Keratinocyte (primary cell): ENCODE results near the gene TNPO1. TPM values are rescaled to one million over a fixed set of nuclear protein-coding genes. Genes with fewer than 3 reads are reported as not detected.

Experiments used
- DNase-seq: peaks from one replicate; pipeline ENCODE4 v3.0.0-alpha.2; 2011; ENCODE audit warnings: low read depth, missing footprints, low spot score
- FAIRE-seq: peaks from 2 replicates; lab custom pipeline; 2011; peaks lifted over from hg19 to GRCh38; lab: Jason Lieb, UNC
- H2AFZ ChIP-seq: 2 replicates; pipeline ENCODE4 v1.6.0; 2012; ENCODE audit warnings: low read length, control low read depth, inconsistent platforms; ENCODE audit not compliant: control insufficient read depth
- H3K27ac ChIP-seq: 2 replicates; pipeline ENCODE4 v1.5.1; 2011; ENCODE audit warnings: low read length; ENCODE audit not compliant: control insufficient read depth, insufficient read depth
- H3K27me3 ChIP-seq: 3 replicates; pipeline ENCODE4 v1.6.0; 2011; ENCODE audit warnings: low read length; ENCODE audit not compliant: control insufficient read depth, insufficient read depth; ENCODE audit errors: extremely low read depth
- H3K36me3 ChIP-seq, 2 experiments: 2 replicates in 1 of 2; 3 replicates in 1 of 2; pipeline ENCODE4 v1.5.1; 2011; ENCODE audit warnings: low read length in 2 of 2, mild to moderate bottlenecking in 1 of 2; ENCODE audit not compliant: control insufficient read depth in 2 of 2, insufficient read depth in 2 of 2; ENCODE audit errors: extremely low read depth in 1 of 2
- H3K4me1 ChIP-seq: 3 replicates; pipeline ENCODE4 v1.5.1; 2011; ENCODE audit warnings: low read length; ENCODE audit not compliant: control insufficient read depth, insufficient read depth; ENCODE audit errors: extremely low read depth
- H3K4me2 ChIP-seq: 3 replicates; pipeline ENCODE4 v1.6.0; 2011; ENCODE audit warnings: low read depth, low read length; ENCODE audit not compliant: control insufficient read depth, insufficient read depth; ENCODE audit errors: extremely low read depth
- H3K4me3 ChIP-seq, 3 experiments: fragments of 200-600 bp in 1 of 3; sonication (generic) in 1 of 3; 2 replicates in 2 of 3; 3 replicates in 1 of 3; pipeline ENCODE4 v1.5.1; 2011 to 2016; ENCODE audit warnings: low read length in 3 of 3, mild to moderate bottlenecking in 3 of 3, control low read depth in 2 of 3, inconsistent platforms in 1 of 3, low read depth in 1 of 3, mixed read lengths in 1 of 3, mixed run types in 1 of 3, moderate library complexity in 1 of 3; ENCODE audit not compliant: control insufficient read depth in 2 of 3, insufficient read depth in 2 of 3; ENCODE audit errors: extremely low read depth in 1 of 3
- H3K79me2 ChIP-seq: 2 replicates; pipeline ENCODE4 v1.6.0; 2012; ENCODE audit warnings: low read length; ENCODE audit not compliant: control insufficient read depth, insufficient read depth
- H3K9ac ChIP-seq: 3 replicates; pipeline ENCODE4 v1.6.0; 2011; ENCODE audit warnings: low read length; ENCODE audit not compliant: control insufficient read depth, insufficient read depth; ENCODE audit errors: extremely low read depth
- H3K9me1 ChIP-seq: 3 replicates; pipeline ENCODE4 v1.6.0; 2011; ENCODE audit warnings: low read length; ENCODE audit not compliant: control insufficient read depth, insufficient read depth; ENCODE audit errors: extremely low read depth
- H3K9me3 ChIP-seq: 2 replicates; pipeline ENCODE4 v1.5.1; 2012; ENCODE audit warnings: low read depth, low read length; ENCODE audit not compliant: control insufficient read depth
- H4K20me1 ChIP-seq: 3 replicates; pipeline ENCODE4 v1.6.0; 2011; ENCODE audit warnings: low read length; ENCODE audit not compliant: control insufficient read depth, insufficient read depth; ENCODE audit errors: extremely low read depth
- CTCF ChIP-seq, 3 experiments: IDR thresholded peaks in 1 of 3; conservative IDR thresholded peaks in 1 of 3; optimal IDR thresholded peaks in 1 of 3; 2 replicates in 2 of 3; 3 replicates in 1 of 3; pipeline versions ENCODE3 to v1.5.1; 2011; ENCODE audit warnings: low read length in 3 of 3, mild to moderate bottlenecking in 3 of 3, moderate library complexity in 2 of 3, control low read depth in 1 of 3, inconsistent platforms in 1 of 3; ENCODE audit not compliant: insufficient read depth in 2 of 3; ENCODE audit errors: extremely low read depth in 1 of 3
- EZH2 ChIP-seq: IDR thresholded peaks from one replicate; pipeline ENCODE4 v1.6.1; 2012; ENCODE audit warnings: inconsistent platforms, mild to moderate bottlenecking, low read length, moderate library complexity
- dilution Hi-C: fragments of 300-500 bp; cut with MboI; formaldehyde crosslinking; loops from one replicate; pipeline ENCODE4 v1.7.0; 2020; ENCODE audit warnings: low sequenced_read_pairs; ENCODE audit not compliant: extremely low pct_ligation_motif_present
- polyA plus RNA-seq, 5 experiments: library from polyadenylated mRNA; depleted of rRNA in 3 of 5; stranded (reverse) in 3 of 5; stranded (forward) in 1 of 5; unstranded in 1 of 5; fragments of >200 nt; gene quantifications; 1 replicate in 1 of 5; 2 replicates in 3 of 5; 3 replicates in 1 of 5; pipeline versions ENCODE4 v1.2.1 to v1.2.3, GENCODE V29; 2011 to 2012; ENCODE audit warnings: missing spikeins in 2 of 5, low read depth in 1 of 5, low replicate concordance in 1 of 5

TNPO1 gene
- polyA plus RNA-seq, 1 donor (not counting 4 experiments of a cell fraction or from before 2014, with no cell fraction given), result 123 TPM

DNA sequence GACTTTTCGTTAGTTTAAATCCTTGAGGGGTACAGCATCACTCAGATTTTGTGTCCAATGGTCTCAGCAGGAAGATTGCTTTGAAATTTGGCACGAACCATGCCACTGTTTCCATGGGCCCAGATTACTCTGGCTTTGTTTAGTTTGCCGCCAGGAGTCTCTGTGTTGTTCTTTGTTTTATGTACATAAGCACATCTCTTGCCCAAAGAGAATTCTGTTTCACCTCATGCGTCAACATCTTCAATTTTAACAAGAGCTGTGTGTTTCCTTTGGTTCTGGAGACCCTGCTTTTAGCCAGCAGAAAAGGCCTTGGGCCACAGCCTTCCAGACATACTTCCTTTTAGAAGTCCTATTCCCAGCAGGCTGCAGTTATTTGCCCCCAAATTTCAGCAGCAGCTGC lies 62.4 kb downstream of the TNPO1 start:
- H3K27ac ChIP-seq, result no peak overlapping the region
- FAIRE-seq (no peak), DNase-seq (no peak)
- H3K4me3 ChIP-seq, result no peak overlapping the region
- no peaks in the 10 kb centered on the region for H3K9me1 ChIP-seq
- no peak overlapping the region for H2AFZ ChIP-seq
- no peak overlapping the region for H3K9ac ChIP-seq
- H3K79me2 ChIP-seq, result peaks cover 15% of the 10 kb centered on the region
- H4K20me1 ChIP-seq, result no peaks in the 10 kb centered on the region
- H3K36me3 ChIP-seq, result peaks cover 11 to 33% of the 10 kb centered on the region in 2 experiments
- no peaks in the 10 kb centered on the region for H3K27me3 ChIP-seq
- dilution Hi-C loops, result no loop called here
- H3K4me2 ChIP-seq, result no peak overlapping the region
- H3K4me1 ChIP-seq, result no peaks in the 10 kb centered on the region
- TF ChIP-seq CTCF (optimal IDR thresholded peaks at IDR 0.05 in 1 of 3, IDR thresholded peaks at IDR 0.05 in 1 of 3, conservative IDR thresholded peaks at IDR 0.05 in 1 of 3; ENCODE audit: extremely low read depth in 1 of 3, insufficient read depth in 2 of 3, low read length in 3 of 3) (no peak), EZH2 (no peak)
- H3K9me3 ChIP-seq, result no peaks in the 10 kb centered on the region

- Histone ChIP-seq H3K9me1 (no peaks in the 10 kb centered on the region), H3K4me2 (no peak overlapping the region), H3K4me3 (no peak overlapping the region), H2AFZ (no peak overlapping the region), H3K9me3 (no peaks in the 10 kb centered on the region), H3K9ac (no peak overlapping the region), H3K4me1 (no peaks in the 10 kb centered on the region), H3K27ac (no peak overlapping the region), H3K79me2 (peaks cover 21% of the 10 kb centered on the region), H3K36me3 (peaks cover 16 to 34% of the 10 kb centered on the region in 2 experiments), H4K20me1 (peaks cover 5% of the 10 kb centered on the region), H3K27me3 (no peaks in the 10 kb centered on the region)
- TF ChIP-seq EZH2 (no peak), CTCF (optimal IDR thresholded peaks at IDR 0.05 in 1 of 3, IDR thresholded peaks at IDR 0.05 in 1 of 3, conservative IDR thresholded peaks at IDR 0.05 in 1 of 3; ENCODE audit: extremely low read depth in 1 of 3, insufficient read depth in 2 of 3, low read length in 3 of 3) (no peak)
- dilution Hi-C loops, result no loop called here
- no peak for FAIRE-seq
- no peak for DNase-seq
These were observed 66.5 kb downstream of the TNPO1 start for GRCh38 chr5:72882989-72883388.
